Caco-2 (cell line): ENCODE data around the gene CDK18. TPM values are rescaled to one million over a fixed set of nuclear protein-coding genes. Genes with fewer than 3 reads are reported as not detected.

Source experiments
- BruUV-seq: library from RNA; stranded (reverse); fragments of 400-500 nt; replicated peaks from 2 replicates; lab custom pipeline; 2021; lab: Mats Ljungman, UMichigan
- CTCF ChIA-PET: fragments of 300-600 bp; sonication (Branson Sonifier 250); formaldehyde crosslinking; loops from one replicate; lab custom pipeline; 2022; ENCODE audit warnings: antibody characterized with exemption; lab: Charles Lee
- POLR2A ChIA-PET: fragments of 300-600 bp; sonication (Branson Sonifier 250); formaldehyde crosslinking; loops from one replicate; lab custom pipeline; 2022; ENCODE audit warnings: antibody characterized with exemption; lab: Charles Lee
- DNase-seq, 2 experiments: peaks; one replicate each; pipeline versions ENCODE4 v3.0.0 to v3.0.0-alpha.2; 2020 to 2022
- H3K27me3 ChIP-seq: replicated peaks from 2 replicates; pipeline ENCODE4 v1.6.0; 2011; ENCODE audit warnings: low read length; ENCODE audit not compliant: control insufficient read depth, insufficient read depth
- H3K36me3 ChIP-seq: 2 replicates; pipeline ENCODE4 v1.5.1; 2011; ENCODE audit warnings: low read length; ENCODE audit not compliant: control insufficient read depth, insufficient read depth
- H3K4me1 ChIP-seq: fragments of 250-450 bp; sonication (Bioruptor Pico); 2 replicates; pipeline ENCODE4 v1.5.1; 2020; ENCODE audit warnings: mild to moderate bottlenecking
- H3K4me3 ChIP-seq: 2 replicates; pipeline ENCODE4 v1.5.1; 2011; ENCODE audit warnings: low read depth, mild to moderate bottlenecking, control low read depth, low read length
- H3K9me3 ChIP-seq: fragments of 250-450 bp; sonication (Bioruptor Pico); 2 replicates; pipeline ENCODE4 v1.5.1; 2020; ENCODE audit warnings: mild to moderate bottlenecking, moderate library complexity
- H3K27ac Mint-ChIP-seq: one replicate; pipeline ENCODE4 v1.8.0; 2022; ENCODE audit warnings: mixed read lengths; ENCODE audit not compliant: unreplicated experiment
- H3K27me3 Mint-ChIP-seq: one replicate; pipeline ENCODE4 v1.8.0; 2022; ENCODE audit warnings: mixed read lengths; ENCODE audit not compliant: insufficient read depth, unreplicated experiment
- H3K36me3 Mint-ChIP-seq: one replicate; pipeline ENCODE4 v1.8.0; 2022; ENCODE audit warnings: mild to moderate bottlenecking, mixed read lengths; ENCODE audit not compliant: insufficient read depth, unreplicated experiment
- H3K4me1 Mint-ChIP-seq: one replicate; pipeline ENCODE4 v1.8.0; 2022; ENCODE audit warnings: low read depth, mixed read lengths; ENCODE audit not compliant: unreplicated experiment
- H3K4me3 Mint-ChIP-seq: one replicate; pipeline ENCODE4 v1.8.0; 2022; ENCODE audit warnings: mild to moderate bottlenecking, moderate library complexity, mixed read lengths; ENCODE audit not compliant: unreplicated experiment
- H3K9me3 Mint-ChIP-seq: one replicate; pipeline ENCODE4 v1.8.0; 2022; ENCODE audit warnings: mixed read lengths; ENCODE audit not compliant: unreplicated experiment
- intact Hi-C: fragments of 100-400 bp; cut with micrococcal nuclease; formaldehyde crosslinking; loops from one replicate; pipeline ENCODE4 v1.10.0; 2022; ENCODE audit not compliant: unreplicated experiment
- total RNA-seq: library from RNA; stranded (reverse); gene quantifications from 2 replicates; pipeline ENCODE4 v1.2.3, GENCODE V29; 2022
- TF ChIP-seq, protein P1 (sequence below), 2 experiments: fragments of 200-600 bp in 1 of 2; IDR thresholded peaks; 1 replicate in 1 of 2; 2 replicates in 1 of 2; pipeline versions ENCODE4 v1.5.1 to v1.8.0; 2011 to 2022; ENCODE audit warnings: antibody characterized with exemption in 1 of 2, control low read depth in 1 of 2, inconsistent platforms in 1 of 2, low read depth in 1 of 2, low read length in 1 of 2, mild to moderate bottlenecking in 1 of 2, moderate library complexity in 1 of 2; ENCODE audit not compliant: insufficient read depth in 1 of 2, severe bottlenecking in 1 of 2, unreplicated experiment in 1 of 2

Gene CDK18
- total RNA-seq, 1 experiment from 2014 or later, result 17.0 TPM

DNA sequence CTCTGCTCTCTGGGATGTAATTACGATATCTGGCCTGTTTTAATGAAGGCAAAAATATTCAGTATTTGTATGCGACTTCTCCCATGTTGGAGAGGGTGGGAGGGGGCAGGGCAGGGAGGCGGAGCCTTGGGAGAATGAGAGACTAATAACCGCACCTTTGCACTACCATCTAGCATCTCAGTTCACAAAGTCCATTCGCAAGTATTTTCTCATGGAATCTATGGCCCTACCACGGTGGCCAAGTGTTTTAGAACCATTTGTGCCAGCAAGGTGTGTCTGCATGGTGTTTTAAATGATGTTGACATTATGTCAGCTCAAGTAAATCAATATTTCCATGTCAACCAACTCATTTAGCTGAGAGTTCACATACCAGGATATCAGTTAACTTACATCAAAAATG is 34.3 kb upstream of the CDK18 start:
- H3K36me3 Mint-ChIP-seq, result no peaks in the 10 kb centered on the region
- Histone ChIP-seq H3K27me3 (0 out of 2 replicates have a peak, but pooled peaks cover 1% of the 10 kb centered on the region), H3K4me1 (no peaks in the 10 kb centered on the region), H3K4me3 (no peak overlapping the region), H3K36me3 (no peaks in the 10 kb centered on the region), H3K9me3 (peaks cover 8% of the 10 kb centered on the region)
- H3K9me3 Mint-ChIP-seq, result no peaks in the 10 kb centered on the region
- no peaks in the 10 kb centered on the region for H3K4me1 Mint-ChIP-seq
- intact Hi-C loops, result no loop called here
- POLR2A ChIA-PET, result no interaction called here
- H3K27ac Mint-ChIP-seq, result no peak overlapping the region
- no peak overlapping the region for H3K4me3 Mint-ChIP-seq
- TF ChIP-seq, protein P1, sequence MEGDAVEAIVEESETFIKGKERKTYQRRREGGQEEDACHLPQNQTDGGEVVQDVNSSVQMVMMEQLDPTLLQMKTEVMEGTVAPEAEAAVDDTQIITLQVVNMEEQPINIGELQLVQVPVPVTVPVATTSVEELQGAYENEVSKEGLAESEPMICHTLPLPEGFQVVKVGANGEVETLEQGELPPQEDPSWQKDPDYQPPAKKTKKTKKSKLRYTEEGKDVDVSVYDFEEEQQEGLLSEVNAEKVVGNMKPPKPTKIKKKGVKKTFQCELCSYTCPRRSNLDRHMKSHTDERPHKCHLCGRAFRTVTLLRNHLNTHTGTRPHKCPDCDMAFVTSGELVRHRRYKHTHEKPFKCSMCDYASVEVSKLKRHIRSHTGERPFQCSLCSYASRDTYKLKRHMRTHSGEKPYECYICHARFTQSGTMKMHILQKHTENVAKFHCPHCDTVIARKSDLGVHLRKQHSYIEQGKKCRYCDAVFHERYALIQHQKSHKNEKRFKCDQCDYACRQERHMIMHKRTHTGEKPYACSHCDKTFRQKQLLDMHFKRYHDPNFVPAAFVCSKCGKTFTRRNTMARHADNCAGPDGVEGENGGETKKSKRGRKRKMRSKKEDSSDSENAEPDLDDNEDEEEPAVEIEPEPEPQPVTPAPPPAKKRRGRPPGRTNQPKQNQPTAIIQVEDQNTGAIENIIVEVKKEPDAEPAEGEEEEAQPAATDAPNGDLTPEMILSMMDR (IDR thresholded peaks at IDR 0.05; ENCODE audit: insufficient read depth in 1 of 2, low read depth in 1 of 2, low read length in 1 of 2, severe bottlenecking in 1 of 2, unreplicated experiment in 1 of 2), result no peak
- no TSS peak for BruUV-seq
- no peak for DNase-seq
- H3K27me3 Mint-ChIP-seq, result peaks cover 37% of the 10 kb centered on the region
- CTCF ChIA-PET, result interaction anchor here (0.7 kb wide), 1 partner anchor 15 kb away, joined by 4 read pairs; no protein-coding TSS in a partner anchor

DNA sequence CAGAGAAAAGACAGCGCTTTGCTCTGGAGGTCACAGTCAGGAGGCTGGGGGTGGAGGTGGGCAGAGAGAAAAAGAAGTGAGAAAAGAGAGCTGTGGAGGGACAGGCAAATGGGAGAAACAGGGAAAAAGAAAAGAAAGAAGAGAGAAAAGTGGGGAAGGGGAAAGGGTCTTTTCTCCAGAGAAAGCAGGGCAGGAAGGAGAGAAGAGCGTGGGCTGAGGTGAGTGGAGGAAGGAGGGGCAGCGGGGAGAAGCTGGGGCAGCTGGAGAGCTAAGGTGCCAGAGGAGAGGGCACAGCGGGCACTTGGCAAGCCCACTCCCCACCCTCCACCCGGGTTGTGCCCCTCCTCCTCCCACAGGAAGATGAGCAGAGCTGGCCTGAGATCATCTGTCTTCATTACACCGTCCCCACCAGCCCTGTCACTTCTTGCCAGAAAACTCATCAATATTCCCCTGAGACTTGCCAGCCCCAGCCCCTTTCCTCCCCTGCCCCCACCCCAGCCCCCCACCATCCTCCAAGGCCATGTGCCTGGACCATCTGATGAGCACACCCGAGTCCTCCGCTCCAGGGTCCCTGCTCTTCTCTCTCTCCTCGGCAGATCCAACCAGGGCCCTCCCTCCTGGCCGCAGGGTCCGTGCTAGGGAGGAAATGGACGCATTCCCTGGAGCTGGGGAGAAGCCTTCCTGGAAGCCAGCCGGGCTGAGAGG is 31.6 kb upstream of the CDK18 start:
- TF ChIP-seq, protein P1 (IDR thresholded peaks at IDR 0.05; ENCODE audit: insufficient read depth in 1 of 2, low read depth in 1 of 2, low read length in 1 of 2, severe bottlenecking in 1 of 2, unreplicated experiment in 1 of 2), result no peak

DNA sequence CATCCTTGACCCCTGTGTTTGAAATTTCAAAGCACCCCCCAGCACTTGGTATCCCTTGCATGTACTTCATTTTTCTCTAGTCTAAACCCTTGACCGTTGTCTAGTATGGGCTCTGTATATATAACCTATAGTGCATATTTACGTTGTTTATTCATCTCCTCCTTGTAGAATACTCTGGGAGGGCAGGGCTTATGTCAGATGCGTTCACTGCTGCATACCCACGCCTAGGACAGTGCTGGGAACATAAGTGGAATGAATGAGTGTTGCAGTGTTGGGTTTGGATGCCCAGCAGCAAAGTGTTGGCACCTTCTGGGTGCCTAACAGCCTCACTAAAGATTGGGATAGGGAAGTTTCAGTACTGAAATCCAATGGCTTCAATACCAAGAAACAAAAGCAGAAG is 31.0 kb upstream of the CDK18 start:
- BruUV-seq, result no TSS peak
- H3K4me3 Mint-ChIP-seq, result no peak overlapping the region
- POLR2A ChIA-PET, result no interaction called here
- no peaks in the 10 kb centered on the region for H3K4me1 Mint-ChIP-seq
- peaks cover 9% of the 10 kb centered on the region for H3K9me3 Mint-ChIP-seq
- Histone ChIP-seq H3K9me3 (peaks cover 17% of the 10 kb centered on the region), H3K27me3 (no peaks in the 10 kb centered on the region), H3K36me3 (no peaks in the 10 kb centered on the region), H3K4me3 (no peak overlapping the region), H3K4me1 (no peaks in the 10 kb centered on the region)
- H3K27me3 Mint-ChIP-seq, result peaks cover 20% of the 10 kb centered on the region
- no peak overlapping the region for H3K27ac Mint-ChIP-seq
- intact Hi-C loops, result no loop called here
- TF ChIP-seq, protein P1 (IDR thresholded peaks at IDR 0.05; ENCODE audit: insufficient read depth in 1 of 2, low read depth in 1 of 2, low read length in 1 of 2, severe bottlenecking in 1 of 2, unreplicated experiment in 1 of 2), result no peak
- no peak for DNase-seq
- CTCF ChIA-PET, result interaction anchor here (0.9 to 1.3 kb wide), 2 partner anchors 12 to 200 kb away, joined by 3 to 6 read pairs; no protein-coding TSS in a partner anchor
- H3K36me3 Mint-ChIP-seq, result no peaks in the 10 kb centered on the region

More for the DNA sequence above, 31.6 kb upstream of the CDK18 start:
- ChIA-PET CTCF (interaction anchor here (0.9 to 1.3 kb wide), 2 partner anchors 13 to 200 kb away, joined by 3 to 6 read pairs; no protein-coding TSS in a partner anchor), POLR2A (no interaction called here)
- Mint-ChIP-seq H3K27ac (no peak overlapping the region), H3K4me1 (no peaks in the 10 kb centered on the region), H3K4me3 (no peak overlapping the region), H3K27me3 (peaks cover 25% of the 10 kb centered on the region), H3K9me3 (peaks cover 9% of the 10 kb centered on the region), H3K36me3 (no peaks in the 10 kb centered on the region)
- H3K9me3 ChIP-seq, result peaks cover 17% of the 10 kb centered on the region
- intact Hi-C loops, result no loop called here
- no peak for DNase-seq
- no peak overlapping the region for H3K4me3 ChIP-seq
- no peaks in the 10 kb centered on the region for H3K4me1 ChIP-seq
- no peaks in the 10 kb centered on the region for H3K27me3 ChIP-seq
- no TSS peak for BruUV-seq
- H3K36me3 ChIP-seq, result no peaks in the 10 kb centered on the region
